Right ventricle myocardium superior (tissue), 1 donor: Measurements from ENCODE around the gene KRTAP5-11. TPM values are rescaled to one million over a fixed set of nuclear protein-coding genes. Genes with fewer than 3 reads are reported as not detected.
"Not testable (repeated sequence)": the region's sequence is repeated elsewhere in the genome, so short reads cannot be mapped to it uniquely, and the experiment has no call there.

Experiments
- ATAC-seq: fragments of 200-7000 bp; cut with Tn5 transposase; one replicate; pipeline ENCODE4 v1.9.1; 2020; ENCODE audit warnings: mild to moderate bottlenecking; ENCODE audit not compliant: poor library complexity
- DNase-seq: peaks from one replicate; pipeline ENCODE4 v3.0.0-alpha.2; 2020
- intact Hi-C: fragments of 100-400 bp; cut with DNase I; formaldehyde crosslinking; loops from one replicate; pipeline ENCODE4 v1.11.2; 2022
- long read RNA-seq: library from polyadenylated mRNA; unstranded; transcript quantifications from one replicate; pipeline ENCODE4 v2.0.0, GENCODE V29; 2021
- total RNA-seq: library from RNA; stranded (reverse); fragmentation: NEBNext Ultra II Directional; extraction: Animal tissue kit (Norgen Biotek cat#: 25700); gene quantifications from one replicate; pipeline ENCODE4 v1.2.1, GENCODE V29; 2021
- donor health status: DM: no; HTN: yes; CAD: no; lungs with severe emphysema.

Gene KRTAP5-11
- not detected for total RNA-seq
- long read RNA-seq, result 0 reads

DNA sequence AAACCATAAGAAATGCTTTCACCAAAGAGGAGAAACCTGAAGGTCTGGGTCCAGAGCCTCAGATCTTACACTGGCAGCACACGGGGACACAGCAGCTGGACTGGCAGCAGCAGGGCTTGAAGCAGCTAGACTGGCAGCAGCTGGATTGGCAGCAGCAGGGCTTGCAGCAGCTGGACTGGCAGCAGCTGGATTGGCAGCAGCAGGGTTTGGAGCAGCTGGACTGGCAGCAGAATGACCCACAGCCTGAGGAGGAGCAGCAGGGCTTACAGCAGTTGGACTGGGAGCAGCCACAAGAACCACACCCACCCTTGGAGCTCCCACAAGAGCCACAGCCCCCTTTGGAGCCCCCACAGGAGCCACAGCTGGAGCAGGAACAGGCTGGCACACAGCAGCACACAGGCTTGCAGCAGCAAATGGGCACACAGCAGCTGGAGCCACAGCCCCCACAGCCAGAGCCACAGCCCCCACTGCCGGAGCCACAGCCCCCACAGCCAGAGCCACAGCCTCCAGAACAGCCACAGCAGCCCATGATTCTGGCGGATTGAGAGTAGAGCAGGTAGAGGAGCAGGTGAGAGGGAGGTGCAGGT is at the start of gene KRTAP5-11:
Gene KRTAP5-11, minus strand, starts transcription at position 567 of the 587 bp plus-strand sequence. Its CDS starts 38 bp downstream, at position 529.
- no peak for ATAC-seq
- intact Hi-C loops, result no loop called here

GRCh38 chr11:71631551-71631950 is 48.9 kb upstream of the KRTAP5-11 start:
- intact Hi-C loops, ATAC-seq, DNase-seq: not testable (repeated sequence)

More for the DNA sequence above, at the start of gene KRTAP5-11:
- no peak for DNase-seq

DNA sequence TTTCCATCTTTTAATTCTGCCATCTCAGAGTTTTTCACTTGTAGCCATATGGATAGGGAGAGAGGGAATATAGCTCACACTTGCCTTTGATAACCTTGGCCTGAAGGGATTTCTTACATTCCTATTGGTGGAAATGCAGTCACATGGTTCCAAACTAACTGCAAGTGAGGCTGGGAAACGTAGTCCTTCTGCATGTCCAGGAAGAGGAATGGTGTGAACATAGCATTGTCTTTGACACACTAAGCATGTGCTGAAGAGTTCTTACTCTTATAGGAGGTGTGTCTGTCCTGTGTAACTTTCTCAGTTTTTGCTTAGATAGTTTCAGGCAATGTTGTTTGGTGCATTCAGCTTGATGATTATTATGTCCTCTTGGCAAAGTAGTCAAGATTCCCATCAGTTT is 47.4 kb upstream of the KRTAP5-11 start:
- ATAC-seq, DNase-seq, intact Hi-C loops: not testable (repeated sequence)

DNA sequence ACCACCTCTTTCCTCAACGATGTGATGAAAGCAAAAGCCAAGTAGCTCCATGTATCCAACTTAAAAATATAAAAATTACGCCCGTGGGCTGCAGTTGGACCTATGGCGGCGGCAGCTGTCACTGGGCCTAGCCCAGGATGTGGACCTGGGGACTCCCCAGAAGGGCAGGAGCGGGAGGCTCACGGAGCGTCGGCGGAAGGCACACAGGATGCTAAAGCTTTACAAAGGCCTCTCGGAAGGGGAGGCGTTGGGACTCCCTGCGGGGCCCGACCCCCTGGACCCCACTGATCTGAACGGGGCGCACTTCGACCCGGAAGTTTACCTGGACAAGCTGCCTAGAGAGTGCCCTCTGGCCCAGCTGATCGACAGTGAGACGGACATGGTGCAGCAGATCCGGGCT is 46.3 kb upstream of the KRTAP5-11 start:
- ATAC-seq, DNase-seq, intact Hi-C loops: not testable (repeated sequence)

DNA sequence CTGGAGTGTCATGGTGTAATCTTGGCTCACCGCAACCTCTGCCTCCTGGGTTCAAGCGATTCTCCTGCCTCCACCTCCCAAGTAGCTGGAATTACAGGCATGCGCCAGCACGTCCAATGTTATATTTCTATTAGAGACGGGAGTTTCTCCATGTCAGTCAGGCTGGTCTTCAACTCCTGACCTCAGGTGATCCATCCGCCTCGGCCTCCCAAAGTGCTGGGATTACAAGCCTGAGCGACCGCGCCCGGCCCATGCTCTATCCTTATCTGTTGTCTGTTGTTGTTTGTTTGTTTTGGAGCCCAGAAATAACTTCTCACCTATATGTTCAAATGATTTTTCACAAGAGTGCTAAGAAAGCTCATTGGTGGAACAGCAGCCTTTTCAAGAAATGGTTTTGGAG is 40.6 kb upstream of the KRTAP5-11 start:
- ATAC-seq, DNase-seq, intact Hi-C loops: not testable (repeated sequence)

GRCh38 chr11:71622561-71622960 is 39.9 kb upstream of the KRTAP5-11 start:
- not testable (repeated sequence) for DNase-seq, ATAC-seq

GRCh38 chr11:71615003-71615402 is 32.3 kb upstream of the KRTAP5-11 start:
- ATAC-seq, DNase-seq, intact Hi-C loops: not testable (repeated sequence)

More at GRCh38 chr11:71622561-71622960, 39.9 kb upstream of the KRTAP5-11 start:
- intact Hi-C loops, result not testable (repeated sequence)

DNA sequence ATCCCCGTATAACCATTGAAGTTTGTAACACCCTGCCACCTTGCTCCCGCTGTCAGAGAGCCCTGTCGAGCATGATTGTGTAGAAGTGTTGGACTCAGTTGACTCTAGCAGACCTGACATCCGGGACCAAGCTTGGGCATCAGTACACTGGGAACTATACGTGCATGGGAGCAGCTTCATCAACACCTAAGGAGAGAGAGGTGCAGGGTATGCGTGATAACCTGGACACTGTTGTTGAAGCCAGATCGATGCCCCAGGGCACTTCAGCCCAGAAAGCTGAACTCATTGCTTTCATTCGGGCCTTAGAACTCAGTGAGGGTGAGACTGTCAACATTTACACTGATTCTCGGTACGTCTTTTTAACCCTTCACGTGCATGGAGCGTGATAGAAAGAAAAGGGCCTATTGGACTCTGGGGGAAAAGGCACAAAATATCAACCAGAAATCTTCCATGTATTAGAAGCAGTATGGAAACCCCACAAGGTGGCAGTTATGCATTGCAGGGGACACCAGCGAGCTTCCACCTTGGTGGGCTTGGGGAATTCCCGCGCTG is 31.8 kb upstream of the KRTAP5-11 start:
- intact Hi-C loops, DNase-seq, ATAC-seq: not testable (repeated sequence)

- DNase-seq, intact Hi-C loops, ATAC-seq: not testable (repeated sequence)
Measured at GRCh38 chr11:71613931-71614330, 31.3 kb upstream of the KRTAP5-11 start.

DNA sequence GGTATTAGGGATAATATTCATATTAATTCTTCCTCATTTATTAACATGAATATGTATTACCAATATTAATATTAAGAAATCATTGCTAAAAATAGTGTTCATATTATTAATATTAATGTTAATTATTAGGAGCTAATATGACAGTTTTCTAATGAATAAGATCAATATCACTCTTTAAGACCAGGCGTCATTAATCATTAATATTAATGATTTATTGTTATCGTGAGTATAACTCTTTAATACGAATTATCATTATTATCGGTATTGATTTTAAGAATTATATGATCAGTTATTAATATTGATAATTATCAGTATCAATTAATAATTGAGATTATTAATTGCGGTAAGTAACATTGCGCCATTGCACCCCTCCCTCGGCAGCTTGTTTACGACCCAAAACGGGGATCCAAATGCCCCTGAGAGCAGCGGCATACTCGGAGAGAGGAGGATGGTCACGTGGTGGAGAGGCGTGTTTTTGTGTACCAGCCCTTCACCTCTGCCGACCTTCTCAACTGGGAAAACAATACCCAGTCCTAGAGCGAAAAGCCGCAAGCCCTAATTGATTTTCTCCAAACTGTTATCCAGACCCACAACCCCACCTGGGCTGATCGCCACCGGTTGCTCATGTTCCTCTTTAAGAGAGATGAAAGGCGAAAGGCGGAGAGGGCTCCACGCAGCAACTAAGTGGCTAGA is 28.7 kb upstream of the KRTAP5-11 start:
- intact Hi-C loops, ATAC-seq, DNase-seq: not testable (repeated sequence)

GRCh38 chr11:71608272-71608671 is 25.6 kb upstream of the KRTAP5-11 start:
- ATAC-seq, intact Hi-C loops, DNase-seq: not testable (repeated sequence)

DNA sequence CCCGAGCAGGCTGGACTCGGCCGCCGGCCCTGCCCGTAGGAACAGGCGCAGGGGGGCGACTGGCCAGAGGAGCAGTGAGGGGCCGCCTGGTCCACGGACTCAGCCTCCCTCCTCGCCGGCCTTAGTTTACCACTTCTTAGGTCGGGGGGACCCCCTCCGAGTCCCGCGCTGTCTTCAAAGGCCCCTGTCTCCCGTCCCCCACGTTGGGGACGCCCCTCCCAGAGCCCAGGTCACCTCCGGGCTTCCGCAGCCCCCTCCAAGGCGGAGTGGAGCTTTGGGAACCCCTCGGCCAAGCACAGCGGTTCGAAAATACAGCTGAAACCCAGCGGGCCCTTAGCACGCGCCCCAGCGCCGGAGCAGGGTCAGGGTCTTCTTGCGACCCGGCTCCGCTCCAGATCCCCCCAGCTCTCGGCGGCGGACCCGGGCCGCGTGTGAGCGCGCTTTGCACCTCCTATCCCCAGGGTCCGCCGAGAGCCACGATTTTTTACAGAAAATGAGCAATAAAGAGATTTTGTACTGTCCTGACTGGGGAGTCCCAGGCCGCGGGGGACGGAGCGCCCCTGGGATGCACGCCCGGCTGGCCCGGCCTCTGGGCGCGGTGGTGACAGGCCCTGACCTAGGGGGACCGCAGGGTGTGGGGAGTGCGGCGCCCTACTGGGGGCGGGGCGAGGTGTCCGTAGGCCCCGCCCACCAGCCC is 25.0 kb upstream of the KRTAP5-11 start:
- ATAC-seq, DNase-seq, intact Hi-C loops: not testable (repeated sequence)

- intact Hi-C loops, ATAC-seq, DNase-seq: not testable (repeated sequence)
Measured at GRCh38 chr11:71606853-71607519, 24.3 kb upstream of the KRTAP5-11 start.

DNA sequence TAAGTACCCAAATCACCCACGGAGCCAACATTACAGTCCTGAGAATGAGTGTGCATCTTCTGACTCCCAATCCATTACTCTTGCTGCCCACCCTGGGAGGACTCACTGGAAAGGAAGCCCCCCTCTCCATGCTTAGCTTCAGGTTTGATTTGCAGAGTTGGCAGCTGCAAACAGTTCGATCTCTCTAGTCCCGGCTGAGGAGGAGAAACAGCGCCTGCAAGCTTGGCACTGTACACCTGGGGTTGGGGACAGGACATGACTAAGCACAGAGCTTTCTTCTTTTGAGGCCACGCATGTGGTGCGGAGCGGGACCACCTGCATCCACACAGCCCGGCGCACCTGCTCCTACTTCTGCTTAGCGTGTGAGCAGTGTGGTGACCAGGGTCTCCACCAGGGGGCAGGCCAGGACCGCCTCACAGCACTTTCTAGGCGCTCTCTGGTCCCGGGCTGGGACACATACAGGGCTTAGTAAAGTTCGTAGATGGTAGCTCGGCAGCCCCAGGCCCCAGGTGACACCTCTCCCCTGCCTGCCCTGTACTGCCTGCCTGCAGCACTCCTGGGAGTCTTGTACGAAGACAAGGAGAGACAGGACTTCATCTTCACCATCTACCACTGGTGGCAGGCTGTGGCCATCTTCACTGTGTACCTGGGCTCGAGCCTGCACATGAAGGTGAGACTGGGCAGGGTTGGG is 22.3 kb upstream of the KRTAP5-11 start:
- DNase-seq, intact Hi-C loops, ATAC-seq: not testable (repeated sequence)

GRCh38 chr11:71603221-71603620 is 20.5 kb upstream of the KRTAP5-11 start:
- intact Hi-C loops, ATAC-seq, DNase-seq: not testable (repeated sequence)

DNA sequence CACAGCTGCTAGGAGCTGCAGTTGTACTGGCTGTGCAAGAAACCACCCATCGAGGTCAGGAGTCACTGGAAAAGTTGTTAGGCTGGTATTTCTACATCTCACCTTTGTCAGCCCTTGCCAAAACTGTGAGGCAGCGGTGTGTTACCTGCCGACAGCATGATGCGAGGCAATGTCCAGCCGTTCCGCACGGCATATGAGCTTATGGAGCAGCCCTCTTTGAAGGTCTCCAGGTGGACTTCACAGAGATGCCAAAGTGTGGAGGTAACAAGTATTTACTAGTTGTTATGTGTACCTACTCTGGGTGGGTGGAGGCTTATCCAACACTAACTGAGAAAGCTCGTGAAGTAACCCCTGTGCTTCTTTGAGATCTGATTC is 6.9 kb upstream of the KRTAP5-11 start:
- ATAC-seq, DNase-seq, intact Hi-C loops: not testable (repeated sequence)

DNA sequence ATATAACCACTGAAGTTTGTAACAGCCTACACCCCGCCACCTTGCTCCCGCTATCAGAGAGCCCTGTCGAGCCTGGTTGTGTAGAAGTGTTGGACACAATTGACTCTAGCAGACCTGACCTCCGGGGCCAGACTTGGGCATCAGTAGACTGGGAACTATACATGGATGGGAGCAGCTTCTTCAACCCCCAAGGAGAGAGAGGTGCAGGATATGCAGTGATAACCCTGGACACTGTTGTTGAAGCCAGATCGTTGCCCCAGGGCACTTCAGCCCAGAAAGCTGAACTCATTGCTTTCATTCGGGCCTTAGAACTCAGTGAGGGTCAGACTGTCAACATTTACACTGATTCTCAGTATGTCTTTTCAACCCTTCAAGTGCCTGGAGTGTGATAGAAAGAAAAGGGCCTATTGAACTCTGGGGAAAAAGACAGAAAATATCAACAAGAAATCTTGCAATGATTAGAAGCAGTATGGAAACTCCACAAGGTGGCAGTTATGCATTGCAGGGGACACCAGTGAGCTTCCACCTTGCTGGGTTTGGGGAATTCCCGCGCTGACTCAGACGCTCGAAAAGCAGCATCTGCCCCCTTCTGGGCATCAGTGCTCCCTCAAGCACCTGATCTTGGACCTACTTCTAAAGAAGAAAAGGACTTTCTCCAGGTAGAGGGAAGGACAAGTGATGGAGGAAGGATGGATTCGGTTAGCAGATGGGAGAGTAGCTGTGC is 6.3 kb upstream of the KRTAP5-11 start:
- intact Hi-C loops, result not testable (repeated sequence)

More for the DNA sequence above, 6.3 kb upstream of the KRTAP5-11 start:
- not testable (repeated sequence) for ATAC-seq, DNase-seq
